Measurements from ENCODE around the gene EIF5.

GRCh38 chr14:103391048-103391447 is 57.0 kb downstream of the EIF5 start:
- TF ChIP-seq CTCF (IDR thresholded peaks at IDR 0.05) (peak; percentile 39 to 59 (median 57)), POLR2A (IDR thresholded peaks at IDR 0.05) (no peak), EP300 (IDR thresholded peaks at IDR 0.05) (no peak)
